H1 (cell line): ENCODE data around the gene FRMD4B. TPM values are rescaled to one million over a fixed set of nuclear protein-coding genes. Genes with fewer than 3 reads are reported as not detected.

Experiments
- CHD7 ChIP-seq: fragments of 300-600 bp; sonication (generic); IDR thresholded peaks from 2 replicates; pipeline ENCODE4 v1.7.1; 2012; ENCODE audit warnings: low read length, moderate library complexity, mild to moderate bottlenecking, inconsistent platforms; ENCODE audit not compliant: insufficient replicate concordance
- GABPA ChIP-seq: IDR thresholded peaks from 2 replicates; pipeline ENCODE4 v1.6.1; 2011; ENCODE audit warnings: mild to moderate bottlenecking, low read length, moderate library complexity, borderline replicate concordance; ENCODE audit not compliant: insufficient read depth
- SUZ12 ChIP-seq: fragments of 200-600 bp; sonication (generic); IDR thresholded peaks from 2 replicates; pipeline ENCODE4 v1.6.1; 2012; ENCODE audit warnings: mild to moderate bottlenecking, inconsistent platforms, low read length, moderate library complexity, mixed read lengths
- polyA plus RNA-seq, 7 experiments: library from polyadenylated mRNA; depleted of rRNA in 3 of 7; stranded (reverse) in 5 of 7; unstranded in 2 of 7; fragments of >200 nt in 5 of 7; fragments of 200-250 nt in 2 of 7; gene quantifications; 1 replicate in 5 of 7; 2 replicates in 1 of 7; 4 replicates in 1 of 7; pipeline versions ENCODE4 v1.2.1 to v1.2.3, GENCODE V29; 2011 to 2013; ENCODE audit warnings: missing spikeins in 2 of 7, mixed read lengths in 2 of 7
- total RNA-seq: library from RNA; stranded (reverse); fragmentation: NEBNext Ultra II Directional; extraction: Animal tissue kit (Norgen Biotek cat#: 25700); gene quantifications from 2 replicates; pipeline ENCODE4 v1.2.1, GENCODE V29; 2021

The FRMD4B gene
- total and polyA plus RNA-seq, 2 of the 8 experiments (the other 6 are each of a cell fraction or from before 2014, with no cell fraction given) = 2.7 to 7.2 TPM

- TF ChIP-seq CHD7 = no peak
- no peak for TF ChIP-seq SUZ12
- TF ChIP-seq GABPA = no peak
- TF ChIP-seq, all 59 proteins: peak for 2
These were observed 76.1 kb downstream of the FRMD4B start (continued) for GRCh38 chr3:69309814-69310213.
